ENCODE measurements around the gene LUZP2. TPM values are rescaled to one million over a fixed set of nuclear protein-coding genes. Genes with fewer than 3 reads are reported as not detected.

The LUZP2 gene
- total and polyA plus RNA-seq, 2 of the 8 experiments (the other 6 are each of a cell fraction or from before 2014, with no cell fraction given): 0.79 to 1.5 TPM

- no peak overlapping the region for H3K56ac ChIP-seq (replicated peaks; ENCODE audit: insufficient read length, low read depth, low read length)
- H3K23me2 ChIP-seq (ENCODE audit: low read depth, low read length): no peaks in the 10 kb centered on the region
- no peaks in the 10 kb centered on the region for H3K79me1 ChIP-seq (ENCODE audit: low read depth, low read length)
- no peak overlapping the region for H3K4ac ChIP-seq (replicated peaks; ENCODE audit: insufficient read length, low read depth, low read length)
- no peak overlapping the region for H2BK15ac ChIP-seq (ENCODE audit: low read length)
- H3K27ac ChIP-seq (ENCODE audit: low read depth, low read length): no peak overlapping the region
- no peak overlapping the region for H3K4me3 ChIP-seq (ENCODE audit: extremely low read depth in 1 of 4, insufficient read depth in 2 of 4, low read depth in 3 of 4, low read length in 4 of 4)
- H2BK12ac ChIP-seq (ENCODE audit: low read depth, low read length): no peak overlapping the region
- ChIA-PET POLR2A (ENCODE audit: partially characterized antibody) (no interaction called here), CTCF (ENCODE audit: partially characterized antibody) (no interaction called here)
- no peaks in the 10 kb centered on the region for H3K4me1 ChIP-seq (replicated peaks in 1 of 4; ENCODE audit: control insufficient read depth in 3 of 4, insufficient read depth in 4 of 4, low read length in 3 of 4)
- H2AK5ac ChIP-seq (ENCODE audit: low read depth, low read length): no peak overlapping the region
- H3K9me3 ChIP-seq (ENCODE audit: insufficient read depth in 2 of 2, low read depth in 1 of 2, low read length in 1 of 2): no peaks in the 10 kb centered on the region
- no peak overlapping the region for H3K9ac ChIP-seq (replicated peaks in 1 of 4; ENCODE audit: extremely low read depth in 1 of 4, low read depth in 3 of 4, low read length in 3 of 4)
- no peaks in the 10 kb centered on the region for H3K79me2 ChIP-seq (ENCODE audit: control insufficient read depth in 1 of 2, insufficient read depth in 2 of 2, low read length in 2 of 2)
- no peaks in the 10 kb centered on the region for H3K27me3 ChIP-seq (replicated peaks in 1 of 4; ENCODE audit: control insufficient read depth in 3 of 4, extremely low read depth in 1 of 4, insufficient read depth in 3 of 4, low read length in 3 of 4)
- no peak overlapping the region for H3K18ac ChIP-seq (ENCODE audit: extremely low read depth, low read length)
- H2BK5ac ChIP-seq (ENCODE audit: low read depth, low read length): no peak overlapping the region
- H3K14ac ChIP-seq (ENCODE audit: insufficient read length): no peak overlapping the region
- no peaks in the 10 kb centered on the region for H4K20me1 ChIP-seq (replicated peaks in 1 of 2; ENCODE audit: control insufficient read depth in 1 of 2, insufficient read depth in 2 of 2, low read length in 2 of 2)
- no peak overlapping the region for H3K4me2 ChIP-seq (ENCODE audit: insufficient read depth in 1 of 2, low read depth in 2 of 2, low read length in 2 of 2)
- no peak overlapping the region for H2BK120ac ChIP-seq (replicated peaks; ENCODE audit: low read depth, low read length)
- no peak overlapping the region for H4K91ac ChIP-seq (replicated peaks; ENCODE audit: insufficient read length, low read length)
- H3K23ac ChIP-seq (ENCODE audit: insufficient read length): no peak overlapping the region
- no peak overlapping the region for H4K8ac ChIP-seq (ENCODE audit: extremely low read depth, insufficient read depth, low read length)
- no peak overlapping the region for H2BK20ac ChIP-seq (ENCODE audit: low read length)
- H2AFZ ChIP-seq (ENCODE audit: low read length): no peak overlapping the region
- FAIRE-seq (no peak), DNase-seq (ENCODE audit: low read depth in 1 of 2, low spot score in 2 of 2) (no peak)
- H4K5ac ChIP-seq (ENCODE audit: insufficient read length, low read depth, low read length): no peak overlapping the region
- WGBS, 2 experiments (ENCODE audit: extremely low coverage in 1 of 2, insufficient coverage in 1 of 2, insufficient read length in 1 of 2, insufficient replicate concordance in 2 of 2, low coverage in 1 of 2, low lambda C conversion rate in 2 of 2, missing lambda C conversion rate in 1 of 2): 87% methylated on average over 2 of the region's 2 CpGs; no CpG with 5 or more reads in 1 of the 2 experiments
- H3K36me3 ChIP-seq (ENCODE audit: control insufficient read depth in 2 of 4, insufficient read depth in 4 of 4, low read length in 3 of 4): no peaks in the 10 kb centered on the region
- TF ChIP-seq SAP30 (IDR thresholded peaks at IDR 0.05; ENCODE audit: insufficient read depth, insufficient replicate concordance, low read length): no peak
- TF ChIP-seq HDAC6 (IDR thresholded peaks at IDR 0.05; ENCODE audit: low read depth, low read length): no peak
- TF ChIP-seq ATF3 (IDR thresholded peaks at IDR 0.05; ENCODE audit: insufficient read depth, low read depth, low read length): no peak
- no peak for TF ChIP-seq CHD2 (IDR thresholded peaks at IDR 0.05; ENCODE audit: low read length)
- TF ChIP-seq CBX8 (IDR thresholded peaks at IDR 0.05; ENCODE audit: borderline replicate concordance, low read depth, low read length): no peak
- TF ChIP-seq JUND (IDR thresholded peaks at IDR 0.05; ENCODE audit: low read length): no peak
- TF ChIP-seq RBBP5 (IDR thresholded peaks at IDR 0.05; ENCODE audit: borderline replicate concordance, low read depth, low read length): no peak
- TF ChIP-seq BRCA1 (IDR thresholded peaks at IDR 0.05; ENCODE audit: low read depth, low read length): no peak
- no peak for TF ChIP-seq SIRT6 (IDR thresholded peaks at IDR 0.05; ENCODE audit: low read length)
- no peak for TF ChIP-seq JUN (IDR thresholded peaks at IDR 0.05; ENCODE audit: low read depth, low read length)
- TF ChIP-seq POLR2AphosphoS5 (IDR thresholded peaks at IDR 0.05; ENCODE audit: low read depth, low read length): no peak
- TF ChIP-seq RXRA (IDR thresholded peaks at IDR 0.05; ENCODE audit: insufficient read depth, low read depth, low read length): no peak
- TF ChIP-seq SP1 (IDR thresholded peaks at IDR 0.05; ENCODE audit: low read depth, low read length): no peak
- no peak for TF ChIP-seq RFX5 (IDR thresholded peaks at IDR 0.05; ENCODE audit: borderline replicate concordance, low read depth, low read length)
- no peak for TF ChIP-seq TCF12 (IDR thresholded peaks at IDR 0.05; ENCODE audit: low read depth, low read length)
Observed at GRCh38 chr11:24575392-24575791, 78.5 kb downstream of the LUZP2 start.

Data from H1 (cell line).